ENCODE measurements around the gene WDR83. TPM values are rescaled to one million over a fixed set of nuclear protein-coding genes. Genes with fewer than 3 reads are reported as not detected.

WDR83 gene
- total and polyA plus RNA-seq, 10 of the 15 experiments (the other 5 are each of a cell fraction or from before 2014, with no cell fraction given), result 0.58 to 17.7 (median 10.8) TPM

GRCh38 chr19:12722566-12723380 is 56.2 kb downstream of the WDR83 start (continued):
- TF ChIP-seq ELK1 (IDR thresholded peaks at IDR 0.05; ENCODE audit: low read depth, low read length), result no peak
- TF ChIP-seq ZNF687 (IDR thresholded peaks at IDR 0.05), result peak; percentile 23; the same call in 1 of the 2 replicates
- TF ChIP-seq SIX5 (IDR thresholded peaks at IDR 0.05; ENCODE audit: low read depth, low read length, severe bottlenecking), result peak; percentile 51
- peak; percentile 4; the same call in 1 of the 2 replicates for TF ChIP-seq BACH1 (IDR thresholded peaks at IDR 0.05; ENCODE audit: borderline replicate concordance)
- peak; percentile 89 for TF ChIP-seq CBFB (IDR thresholded peaks at IDR 0.05; ENCODE audit: low read depth)
- no peak for TF ChIP-seq ZZZ3 (IDR thresholded peaks at IDR 0.05; ENCODE audit: control insufficient read depth, insufficient read length, low read depth)
- peak; percentile 15; the same call in 1 of the 2 replicates for TF ChIP-seq TBL1XR1 (IDR thresholded peaks at IDR 0.05; ENCODE audit: low read depth, low read length)
- TF ChIP-seq PRDM15 (CRISPR knock-in tag; IDR thresholded peaks at IDR 0.05), result peak; percentile 92
- TF ChIP-seq MLLT1 (IDR thresholded peaks at IDR 0.05), result peak; percentile 80; the same call in 1 of the 2 replicates
- peak; percentile 95; the same call in 1 of the 2 replicates for TF ChIP-seq ATF3 (IDR thresholded peaks at IDR 0.05; ENCODE audit: borderline replicate concordance, extremely low read depth, low read depth, low read length)
- TF ChIP-seq RELA (IDR thresholded peaks at IDR 0.05; ENCODE audit: borderline replicate concordance, partially characterized antibody), result peak; percentile 53
- TF ChIP-seq POLR2AphosphoS2 (IDR thresholded peaks at IDR 0.05; ENCODE audit: low read depth, low read length), result no peak
- 0 out of 2 replicates have a peak, but pooled peaks have one; percentile 22 for TF ChIP-seq FOXM1 (IDR thresholded peaks at IDR 0.05; ENCODE audit: low read depth, low read length)
- peak; percentile 60; the same call in 1 of the 2 replicates for TF ChIP-seq NR2F1 (conservative IDR thresholded peaks at IDR 0.05)
- TF ChIP-seq PKNOX1 (IDR thresholded peaks at IDR 0.05), result peak; percentile 12; the same call in 1 of the 2 replicates
- peak; percentile 81 for TF ChIP-seq CREM (IDR thresholded peaks at IDR 0.05; ENCODE audit: low read depth)
